Stimulated activated CD4-positive, alpha-beta T cell treated with anti-CD3 and anti-CD28 coated beads, Interleukin-1b, Interleukin-23, amount 100 ng/mL, for 1 hour (primary cell): ENCODE measurements around the gene ARHGAP22.

Experiments used
- DNase-seq, 2 donors: peaks; one replicate each; pipeline ENCODE4 v3.0.0-alpha.2; 2020; ENCODE audit warnings: low read depth in 2 of 2

ARHGAP22 gene

DNA sequence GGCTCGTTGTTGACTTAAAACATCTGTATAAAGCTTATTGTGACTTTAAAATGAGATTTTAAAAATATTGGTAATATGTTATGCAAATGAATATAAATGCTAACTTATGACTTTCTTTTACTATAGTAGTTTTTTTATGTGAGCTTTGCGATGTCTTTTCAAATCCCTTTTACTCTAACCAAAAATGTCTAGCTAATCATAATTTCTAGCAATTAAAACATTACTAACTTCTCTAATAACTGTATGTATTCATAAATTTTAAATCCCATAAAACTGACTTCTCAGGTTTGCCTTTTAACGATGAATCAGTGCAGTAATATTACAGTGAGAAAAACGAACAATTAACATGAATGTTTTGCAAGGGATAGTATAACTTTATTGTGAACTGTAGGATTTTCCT lies 185.2 kb downstream of the ARHGAP22 start:
- no peak for DNase-seq

DNA sequence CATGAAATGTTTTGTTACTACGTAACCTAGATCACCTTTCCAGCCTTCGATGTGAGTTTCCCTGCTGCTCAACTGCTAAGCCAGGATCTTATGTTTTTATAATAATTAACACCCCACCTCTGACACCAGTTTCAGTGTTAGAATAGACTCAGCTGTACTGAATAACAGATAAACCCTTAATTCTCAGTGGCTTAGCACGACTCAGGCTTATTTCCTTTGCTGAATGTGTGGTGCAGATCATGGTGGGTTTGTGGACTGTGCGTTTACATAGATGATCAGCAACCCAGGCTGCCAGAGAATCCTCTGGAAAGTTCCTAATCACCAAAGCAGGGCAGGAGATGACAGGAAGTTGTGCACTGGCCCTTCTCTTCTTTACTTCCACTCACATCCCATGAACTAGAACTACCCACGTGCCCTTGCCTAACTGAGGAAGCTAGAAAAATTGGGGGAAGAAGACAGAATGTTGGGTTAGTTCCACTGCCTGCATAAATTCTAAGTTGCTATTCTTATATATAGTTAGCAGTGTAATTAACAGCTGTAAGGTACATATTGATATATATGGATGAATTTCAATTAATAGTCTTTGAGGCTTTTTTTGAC lies 186.6 kb downstream of the ARHGAP22 start:
- no peak for DNase-seq

DNA sequence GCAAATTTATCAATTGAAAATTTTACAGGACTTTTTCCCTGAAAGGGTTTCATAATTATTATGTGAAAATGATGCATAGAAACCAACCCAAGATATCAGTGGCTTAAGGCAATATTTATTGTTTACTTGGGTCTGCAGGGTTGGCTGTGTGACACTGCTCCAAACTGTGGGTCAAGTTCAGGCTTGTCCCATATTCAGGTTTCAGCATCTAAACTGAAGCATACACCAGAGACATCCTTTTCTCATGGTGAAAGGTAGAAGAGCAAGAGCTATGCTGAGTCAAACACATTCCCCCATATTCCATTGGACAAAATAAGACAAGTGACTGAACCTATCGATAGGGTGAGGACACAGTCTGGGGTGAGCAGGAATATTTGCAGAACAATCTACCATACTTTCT lies 187.5 kb downstream of the ARHGAP22 start:
- no peak for DNase-seq

DNA sequence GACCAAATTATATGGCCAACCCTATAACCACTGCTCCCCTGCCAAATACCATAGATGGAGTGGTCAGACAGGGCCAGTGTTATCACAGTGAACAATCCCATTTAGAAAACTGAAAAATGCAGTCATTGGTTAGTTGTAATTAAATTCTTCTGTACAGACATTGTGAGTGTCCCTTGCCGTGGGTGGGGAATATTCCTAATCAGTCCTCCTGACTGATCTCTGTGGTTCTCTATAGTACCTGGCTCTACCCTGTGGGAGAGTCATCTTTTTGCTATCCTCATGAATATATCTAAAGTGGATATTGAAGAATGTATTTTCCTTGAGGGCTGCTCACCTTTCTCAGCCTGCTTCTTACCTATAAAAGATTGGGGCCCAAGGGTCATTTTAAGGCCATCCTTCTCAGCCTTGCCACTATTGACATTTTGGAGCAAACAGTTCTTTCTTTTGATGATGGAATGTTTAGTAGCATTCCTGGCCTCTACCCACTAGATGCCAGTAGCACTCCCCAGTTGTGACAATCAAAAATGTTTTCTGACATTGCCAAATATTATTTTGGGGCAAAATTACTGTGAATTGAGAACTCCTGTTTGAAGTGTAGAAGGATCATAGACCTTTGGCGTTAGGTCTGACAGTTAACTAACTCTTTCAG lies 188.2 kb downstream of the ARHGAP22 start:
- no peak for DNase-seq

DNA sequence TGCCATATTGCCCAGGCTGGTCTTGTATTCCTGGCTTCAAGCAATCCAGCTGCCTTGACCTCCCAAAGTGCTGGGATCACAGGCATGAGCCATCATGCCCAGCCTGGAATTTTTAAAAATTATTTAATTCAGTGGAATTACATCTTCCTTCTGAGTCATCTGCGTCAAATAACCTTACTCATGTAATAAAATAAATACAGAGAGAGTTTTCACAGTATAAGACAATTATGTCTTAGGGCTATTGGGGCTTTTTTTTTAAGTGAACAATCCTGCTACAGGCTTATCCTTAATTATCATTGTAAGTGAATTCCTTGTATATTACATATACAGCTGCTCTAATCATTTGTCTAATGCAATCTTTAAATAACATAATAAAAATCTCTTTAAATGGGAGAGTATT lies 190.1 kb downstream of the ARHGAP22 start:
- DNase-seq, result no peak

DNA sequence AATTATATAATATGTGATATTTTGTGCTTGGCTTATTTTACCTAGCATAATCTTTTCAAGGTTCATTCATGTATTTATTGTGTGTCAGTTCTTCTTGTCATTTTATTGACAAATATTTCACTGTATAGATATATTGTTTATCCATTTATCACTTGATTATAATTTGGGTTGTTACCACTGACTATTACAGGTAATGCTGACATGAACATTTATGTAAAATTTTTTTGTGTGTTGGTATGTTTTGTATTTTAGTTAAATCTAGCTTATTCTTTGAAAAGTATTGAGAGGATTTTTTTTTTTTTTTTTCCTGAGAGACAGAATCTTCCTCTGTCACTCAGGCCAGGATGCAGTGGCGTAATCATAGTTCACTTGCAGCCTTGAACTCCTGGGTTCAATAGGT lies 190.7 kb downstream of the ARHGAP22 start:
- no peak for DNase-seq

DNA sequence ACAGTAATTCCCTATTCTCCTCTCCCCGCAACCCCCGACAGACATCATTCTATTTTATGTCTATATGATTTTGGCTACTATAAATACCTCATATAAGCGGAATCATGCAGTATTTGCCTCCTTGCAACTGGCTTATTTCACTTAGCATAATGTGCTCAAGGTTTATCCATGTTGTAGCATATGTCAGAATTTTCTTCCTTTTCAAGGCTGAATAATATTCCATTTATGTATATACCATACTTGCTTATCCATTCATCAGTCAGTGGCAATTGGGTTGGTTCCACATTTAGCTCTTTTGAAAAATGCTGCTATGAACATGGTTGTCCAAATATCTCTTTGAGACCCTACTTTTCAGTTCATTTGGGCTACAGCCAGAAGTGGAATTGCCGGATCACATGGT lies 191.9 kb downstream of the ARHGAP22 start:
- no peak for DNase-seq

DNA sequence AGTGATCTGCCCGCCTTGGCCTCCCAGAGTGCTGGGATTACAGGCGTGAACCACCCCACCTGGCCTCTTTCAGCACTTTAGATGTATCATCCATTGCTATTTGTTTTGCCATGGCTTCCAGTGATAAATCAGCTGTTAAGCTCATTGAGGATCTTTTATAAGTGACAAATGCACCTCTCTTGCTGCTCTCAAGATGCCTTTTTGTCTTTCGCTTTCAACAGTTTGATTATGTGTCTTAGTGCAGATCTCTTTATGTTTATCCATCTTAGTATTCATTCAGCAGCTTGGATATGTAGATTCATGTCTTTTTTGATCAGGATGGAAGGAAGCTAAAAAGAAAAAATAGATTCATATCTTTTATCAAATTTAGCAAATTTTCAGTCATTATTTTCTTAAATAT lies 192.8 kb downstream of the ARHGAP22 start:
- DNase-seq, result no peak

DNA sequence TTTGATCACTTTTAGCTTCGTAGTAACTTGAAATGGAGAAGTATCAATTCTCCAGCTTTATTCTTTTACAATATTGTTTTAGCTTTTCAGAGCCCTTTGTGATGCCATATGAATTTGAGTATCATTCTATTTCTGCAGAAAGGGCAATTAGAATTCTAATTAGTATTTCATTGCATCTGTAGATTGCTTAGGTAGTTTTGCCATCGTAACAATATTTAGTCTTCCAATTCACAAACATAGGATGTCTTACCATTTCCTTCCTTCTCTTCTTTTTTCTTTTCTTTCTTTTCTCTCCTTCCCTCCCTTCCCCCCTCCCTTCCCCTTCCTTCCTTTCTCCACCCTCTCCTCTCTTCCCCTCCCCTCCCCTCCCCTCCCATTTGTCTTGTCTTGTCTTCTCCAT lies 193.4 kb downstream of the ARHGAP22 start:
- no peak for DNase-seq

DNA sequence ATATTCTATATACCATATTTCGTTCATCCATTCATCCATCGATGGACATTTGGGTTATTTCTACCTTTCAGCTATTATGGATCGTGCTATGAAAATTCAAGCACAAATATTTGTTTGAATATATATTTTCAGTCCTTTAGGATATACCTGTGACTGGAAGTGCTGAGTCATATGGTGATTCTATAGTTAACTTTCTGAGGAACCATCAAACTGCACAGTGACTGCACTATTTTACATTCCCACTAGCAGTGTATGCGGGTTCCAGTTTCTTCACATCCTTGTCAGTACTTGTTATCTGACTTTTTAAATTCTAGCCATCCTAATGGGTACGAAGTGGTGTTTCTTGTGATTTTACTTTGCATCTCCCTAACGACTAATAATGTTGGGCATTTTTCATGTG lies 194.4 kb downstream of the ARHGAP22 start:
- no peak for DNase-seq

DNA sequence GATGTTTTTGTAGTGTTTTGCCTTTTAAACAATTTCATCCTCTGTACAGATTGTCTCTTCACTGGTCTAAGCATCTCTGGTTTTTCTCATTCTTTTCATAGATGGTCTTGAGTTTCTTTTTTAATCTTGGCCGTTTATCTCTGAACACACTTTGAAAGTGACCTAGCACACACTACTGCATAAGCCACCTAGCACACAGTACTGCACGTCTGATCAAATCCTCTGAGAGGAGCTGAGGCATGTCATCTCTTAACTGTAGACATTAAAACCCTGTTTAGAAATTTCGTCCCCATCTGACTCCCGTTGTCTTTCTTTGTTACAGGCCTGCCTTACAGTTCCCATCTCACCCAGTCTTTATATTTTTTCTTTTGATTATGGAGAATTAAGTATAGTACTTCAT lies 198.2 kb downstream of the ARHGAP22 start:
- DNase-seq, result no peak

DNA sequence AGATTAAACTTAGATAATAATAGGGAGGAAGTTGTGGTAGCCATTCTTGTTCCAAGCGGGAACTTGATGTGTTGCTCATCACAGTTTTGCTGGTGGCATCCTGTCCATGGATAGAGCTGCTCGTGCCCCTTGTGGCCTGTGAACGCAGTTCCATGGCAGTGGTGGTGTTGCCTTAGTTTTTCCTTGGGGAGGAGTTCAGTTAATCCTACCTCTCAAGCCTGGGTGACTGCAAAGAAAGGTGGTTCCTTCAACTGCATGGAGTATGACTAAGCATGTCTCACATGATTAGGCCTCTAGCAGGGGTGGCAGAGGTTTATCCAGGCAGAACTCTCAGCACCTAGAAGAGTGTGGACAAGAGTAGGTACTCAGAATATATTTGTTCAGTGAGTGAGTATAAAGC lies 198.7 kb downstream of the ARHGAP22 start:
- DNase-seq, result no peak

DNA sequence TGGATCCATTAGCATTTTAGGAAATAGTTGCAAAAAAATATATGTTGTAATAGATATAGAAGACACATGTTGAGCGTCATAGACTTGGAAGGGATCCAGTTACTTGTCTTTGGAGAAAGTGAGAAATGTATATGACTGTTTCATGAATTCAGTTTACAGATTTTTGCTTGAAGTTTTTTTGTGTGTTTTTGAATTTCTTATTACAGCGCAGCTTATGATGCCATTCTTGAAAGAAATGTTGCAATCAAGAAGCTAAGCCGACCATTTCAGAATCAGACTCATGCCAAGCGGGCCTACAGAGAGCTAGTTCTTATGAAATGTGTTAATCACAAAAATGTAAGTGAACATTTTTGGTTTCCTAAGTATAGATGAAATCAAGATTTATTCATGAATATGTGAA lies 200.2 kb downstream of the ARHGAP22 start:
- DNase-seq, result no peak

DNA sequence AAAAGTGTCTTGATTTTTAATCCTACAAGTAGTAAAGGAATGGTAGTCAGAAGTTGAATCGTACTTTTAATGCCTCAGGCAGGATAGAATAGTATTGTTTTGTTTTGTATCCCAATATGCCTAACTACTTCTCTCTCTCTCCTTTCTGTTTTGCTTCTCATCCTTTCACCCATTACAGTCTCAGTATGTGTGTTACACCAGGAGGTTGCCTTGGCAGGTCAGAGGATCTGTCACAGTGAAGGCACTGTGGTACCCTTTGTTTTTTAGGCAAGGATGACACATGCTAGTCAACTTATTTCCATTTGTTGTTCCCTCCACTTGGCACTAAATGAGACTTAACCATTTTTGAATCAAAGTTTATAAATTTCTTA lies 204.0 kb downstream of the ARHGAP22 start:
- DNase-seq, result no peak

DNA sequence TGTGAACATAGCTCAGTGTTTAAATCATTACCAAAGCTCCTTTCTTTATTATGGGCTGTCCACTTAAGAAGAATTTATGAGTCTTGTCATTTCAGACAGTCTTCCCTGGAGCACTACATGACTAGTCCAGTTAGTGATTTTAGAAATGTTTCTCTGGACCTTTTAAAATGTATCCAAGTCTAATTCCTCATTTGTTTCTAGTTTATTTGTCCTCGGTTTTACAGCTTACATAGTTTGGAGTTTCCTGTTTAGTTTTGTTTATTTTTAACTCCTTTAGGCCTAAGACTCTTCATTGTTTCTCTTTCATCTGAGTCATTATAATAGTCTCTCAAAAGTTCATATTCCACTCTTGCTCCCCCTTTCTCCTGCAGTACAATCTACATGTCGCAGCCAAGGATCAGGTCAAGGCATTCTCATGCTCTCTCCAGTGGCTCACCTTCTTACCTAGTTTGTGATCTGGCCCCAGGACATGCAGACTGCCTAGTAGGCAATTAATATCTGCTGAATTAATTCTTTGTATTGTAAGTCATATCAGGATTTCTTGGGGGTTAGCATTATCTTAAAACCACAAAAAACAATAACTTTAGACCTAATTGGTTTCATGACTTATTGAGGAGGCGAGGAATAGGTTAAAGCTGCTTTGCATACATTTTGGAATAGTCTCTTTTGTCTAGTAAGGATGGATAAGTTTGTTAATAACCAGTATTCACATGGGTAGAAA lies 204.6 kb downstream of the ARHGAP22 start:
- DNase-seq, result no peak

DNA sequence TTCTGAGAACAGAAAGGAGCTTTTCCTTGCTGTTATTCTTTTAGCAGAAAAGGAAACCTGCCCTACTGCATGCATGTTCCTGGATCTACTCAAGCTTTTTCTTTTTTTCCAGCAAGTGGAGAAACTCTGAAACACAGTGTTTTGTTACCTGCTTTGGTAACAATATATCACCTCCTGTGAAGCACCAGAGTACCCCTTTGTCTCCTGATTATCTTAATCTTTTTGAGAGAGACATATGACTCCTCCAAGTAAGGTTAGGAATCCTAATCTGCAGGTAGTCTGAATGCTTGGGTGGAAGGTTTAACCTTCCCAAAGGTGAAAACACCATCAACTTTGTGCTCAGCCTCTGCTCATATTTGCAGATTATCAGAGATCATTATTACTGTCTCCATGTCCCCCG lies 205.3 kb downstream of the ARHGAP22 start:
- DNase-seq, result no peak

DNA sequence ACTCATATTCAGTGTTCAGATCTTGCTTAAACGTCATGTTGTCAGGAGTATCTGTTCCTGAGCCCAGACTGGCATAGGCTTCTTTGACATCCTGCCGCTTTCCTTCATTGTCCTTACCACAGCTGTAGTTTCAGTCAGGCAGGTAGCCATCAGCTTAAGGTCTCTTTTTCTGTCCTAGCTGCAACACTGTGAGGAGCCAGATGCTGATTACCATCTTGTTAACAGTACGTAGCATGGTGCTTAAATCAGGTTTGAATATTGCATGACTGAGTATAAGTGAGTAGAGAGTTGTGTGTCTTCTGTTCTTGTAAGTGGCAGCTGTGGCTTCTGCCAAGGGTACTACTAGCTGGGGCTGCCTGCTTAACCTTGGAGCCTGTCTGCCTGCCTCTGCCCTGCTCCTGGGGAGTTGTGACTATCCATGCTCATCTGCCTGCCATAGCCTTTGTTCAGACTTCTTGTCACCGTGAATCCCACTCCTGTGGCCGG lies 205.8 kb downstream of the ARHGAP22 start:
- no peak for DNase-seq

DNA sequence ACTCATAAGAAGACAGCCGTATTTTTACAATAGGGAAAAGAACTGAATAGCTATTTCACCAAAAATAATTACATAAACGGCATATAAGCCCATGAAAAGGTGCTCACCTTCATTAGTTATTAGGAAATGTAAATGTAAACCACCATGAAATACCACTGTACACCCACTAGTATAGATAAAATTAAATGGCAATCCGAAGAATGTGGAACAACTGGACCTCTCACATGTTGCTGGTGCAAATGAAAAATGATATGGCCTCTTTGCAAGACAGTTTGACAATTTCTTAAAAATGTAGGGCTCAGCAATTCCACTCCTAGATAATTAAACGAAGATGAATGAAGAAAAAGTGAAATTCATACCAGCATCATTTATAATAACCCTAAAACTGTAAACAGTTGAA lies 206.6 kb downstream of the ARHGAP22 start:
- DNase-seq, result no peak
